Stimulated activated CD4-positive, alpha-beta T cell treated with anti-CD3 and anti-CD28 coated beads, TNF-alpha, amount 100 ng/mL, for 4 hours (primary cell): ENCODE data around the gene STYX.

ENCODE experiments used
- DNase-seq, 3 experiments: peaks; one replicate each; pipeline ENCODE4 v3.0.0-alpha.2; 2020; ENCODE audit warnings: low read depth in 3 of 3

STYX gene, protein sequence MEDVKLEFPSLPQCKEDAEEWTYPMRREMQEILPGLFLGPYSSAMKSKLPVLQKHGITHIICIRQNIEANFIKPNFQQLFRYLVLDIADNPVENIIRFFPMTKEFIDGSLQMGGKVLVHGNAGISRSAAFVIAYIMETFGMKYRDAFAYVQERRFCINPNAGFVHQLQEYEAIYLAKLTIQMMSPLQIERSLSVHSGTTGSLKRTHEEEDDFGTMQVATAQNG

DNA sequence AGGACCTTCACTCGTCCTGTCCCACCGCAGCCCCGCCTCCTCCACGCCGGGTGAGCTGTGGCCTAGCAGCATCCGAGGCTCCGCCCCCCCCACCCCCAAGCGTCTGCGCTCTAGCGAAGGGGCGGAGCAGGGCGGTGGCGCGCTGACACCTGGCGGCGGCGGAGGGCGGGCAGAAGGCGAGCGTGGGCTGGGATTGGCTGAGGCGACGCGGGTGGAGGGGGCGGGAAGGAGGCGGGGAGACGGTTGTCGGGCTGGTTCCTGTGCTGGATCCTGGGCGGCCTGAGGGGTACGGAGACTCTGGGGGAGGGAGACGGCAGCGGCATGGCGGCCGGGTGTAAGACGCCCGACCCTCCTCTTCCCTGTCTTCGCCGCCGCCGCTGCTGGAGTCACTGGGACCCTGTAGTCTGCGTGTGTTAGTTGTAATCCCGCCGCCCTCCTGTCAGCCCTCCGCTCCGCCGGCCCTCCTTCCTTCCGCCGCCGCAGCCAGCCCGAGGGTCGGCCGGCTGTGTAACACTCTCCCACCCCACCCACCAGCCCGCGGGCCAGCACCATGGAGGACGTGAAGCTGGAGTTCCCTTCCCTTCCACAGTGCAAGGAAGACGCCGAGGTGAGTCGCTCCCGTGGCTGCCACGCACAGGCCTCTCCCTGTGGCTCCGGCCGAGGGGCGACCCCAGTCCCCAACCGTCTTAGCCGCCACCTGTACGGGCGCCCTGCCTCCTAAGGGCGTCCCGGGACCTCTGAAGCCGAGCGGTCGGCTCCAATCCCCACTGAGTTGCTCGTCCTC, at the start of gene STYX:
STYX (plus strand) TSS at position 242 of the 784 bp plus-strand sequence; CDS start at position 551, 309 bp downstream.
- peak; percentile 98 to 99 (median 98) for DNase-seq

- DNase-seq = no peak
Measured at GRCh38 chr14:52683985-52684520, 45.9 kb upstream of the STYX start.

DNA sequence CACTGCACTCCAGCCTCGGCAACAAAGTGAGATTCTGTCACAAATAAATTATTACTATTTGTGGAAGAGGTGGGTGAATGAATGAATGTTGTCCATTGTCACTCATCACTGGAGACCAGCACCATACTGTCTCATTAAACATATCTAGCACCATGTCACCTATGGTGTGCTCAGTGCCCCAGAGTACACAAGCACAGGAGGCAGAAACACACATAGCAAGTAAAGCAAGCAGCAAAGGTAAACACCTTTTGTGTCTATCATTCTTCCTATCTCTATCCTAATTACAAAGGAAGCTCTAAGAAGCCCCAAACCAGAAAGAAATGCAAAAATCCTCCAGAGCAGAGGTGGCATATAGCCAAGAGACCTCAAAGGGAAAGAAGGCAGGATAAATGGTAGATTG, 43.8 kb upstream of the STYX start:
- no peak for DNase-seq

DNA sequence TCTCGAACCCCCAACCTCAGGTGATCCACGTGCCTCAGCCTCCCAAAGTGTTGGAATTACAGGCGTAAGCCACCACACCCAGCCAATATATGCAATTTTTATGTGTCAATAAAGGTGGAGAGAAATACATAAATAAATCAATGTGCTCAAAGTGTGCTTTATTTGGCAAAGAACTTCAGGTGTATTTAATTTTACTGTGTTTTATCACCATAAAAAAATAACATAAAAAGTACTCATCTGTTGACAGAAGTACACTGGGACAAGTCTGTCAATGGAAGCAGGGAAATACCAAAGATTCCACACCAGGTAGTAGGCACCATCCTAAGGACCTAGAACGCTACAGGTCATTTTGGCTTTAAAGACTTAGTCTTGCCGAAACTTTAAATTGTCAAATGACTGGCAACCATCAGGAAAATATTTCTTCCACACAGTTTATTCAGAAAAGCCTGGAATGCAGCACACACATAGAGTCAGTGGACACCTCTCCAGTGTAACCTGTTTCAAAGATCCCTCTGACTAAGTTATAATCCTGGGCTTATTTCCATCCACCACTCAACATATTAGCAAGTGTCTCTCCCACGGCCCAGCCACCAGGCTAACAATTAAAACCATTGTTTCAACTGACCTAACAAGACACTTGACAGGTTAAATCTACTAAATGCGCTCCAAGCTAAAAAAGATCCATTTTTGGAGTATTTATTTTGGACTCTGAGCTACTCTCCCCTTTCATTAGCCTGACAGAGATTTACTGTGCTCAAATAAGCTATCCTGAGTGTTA, 38.8 kb upstream of the STYX start:
- no peak for DNase-seq

DNA sequence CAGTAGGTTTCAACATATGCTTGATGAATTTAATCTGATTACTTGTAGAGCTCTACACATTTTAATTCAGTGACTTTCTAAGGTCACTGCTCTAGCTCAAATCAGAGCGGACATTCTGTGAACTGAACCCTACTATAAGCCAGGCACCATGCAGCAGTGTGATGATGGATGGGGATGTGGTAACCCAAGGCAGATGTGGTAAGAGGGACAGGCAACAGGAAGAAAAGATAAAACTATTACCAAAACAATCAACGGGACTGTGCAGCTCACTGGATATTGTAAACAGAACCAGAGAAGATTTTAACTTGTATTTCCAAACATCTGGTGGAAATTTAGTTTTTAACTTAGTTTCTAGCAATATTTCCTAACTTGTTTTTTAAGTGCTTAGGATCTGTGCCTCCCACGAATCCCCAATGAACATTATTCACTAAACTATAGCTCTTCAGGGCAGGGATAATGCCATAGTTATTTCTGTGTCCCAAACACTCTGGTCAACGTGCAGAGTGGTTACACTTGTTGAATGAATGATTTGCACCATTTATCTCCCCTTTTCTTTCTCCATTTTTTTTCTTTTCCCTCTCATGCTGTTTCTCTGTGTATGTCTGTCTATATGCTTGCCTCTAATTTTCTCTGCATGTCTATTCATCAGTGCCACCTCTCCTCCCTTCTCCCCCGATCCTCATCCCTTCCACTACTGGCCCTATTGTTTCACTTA, 37.6 kb upstream of the STYX start:
- no peak for DNase-seq

DNA sequence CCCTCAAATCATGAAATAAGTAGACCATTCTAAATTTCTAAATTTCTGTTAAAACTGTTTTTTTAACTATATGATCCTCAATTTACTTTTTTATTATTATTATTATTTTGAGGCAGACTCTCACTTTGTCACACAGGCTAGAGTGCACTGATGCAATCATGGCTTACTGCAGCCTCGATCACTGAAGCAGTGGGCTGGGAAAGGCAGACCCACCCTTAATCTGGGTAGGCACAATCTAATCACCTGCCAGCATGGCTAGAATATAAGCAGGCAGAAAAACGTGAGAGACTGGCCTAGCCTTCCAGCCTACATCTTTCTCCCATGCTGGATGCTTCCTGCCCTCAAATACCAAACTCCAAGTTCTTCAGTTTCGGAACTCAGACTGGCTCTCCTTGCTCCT, 36.9 kb upstream of the STYX start:
- DNase-seq = no peak

DNA sequence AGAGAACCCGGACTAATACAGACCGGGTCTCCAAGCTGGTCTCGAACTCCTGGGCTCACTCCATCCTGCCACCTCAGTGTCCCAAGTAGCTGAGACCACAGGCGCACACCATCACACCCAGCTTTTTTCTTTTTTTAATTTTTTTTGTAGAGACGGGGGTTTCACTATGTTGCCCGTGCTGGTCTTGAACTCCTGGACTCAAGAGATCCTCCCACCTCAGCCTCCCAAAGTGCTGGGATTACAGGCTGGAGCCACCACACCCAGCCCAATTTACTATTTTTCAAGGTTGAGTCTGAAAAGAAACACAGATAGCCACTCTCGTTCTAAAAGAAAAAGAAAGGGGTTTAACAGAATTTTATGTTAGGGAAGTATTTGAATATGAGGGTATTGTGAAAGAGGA, 36.4 kb upstream of the STYX start:
- no peak for DNase-seq

GRCh38 chr14:52694761-52695480, 35.0 kb upstream of the STYX start:
- peak in 2 of 3 experiments; percentile 12 to 31 for DNase-seq

GRCh38 chr14:52695481-52696091, 34.4 kb upstream of the STYX start, which contains the start of gene ERO1A:
Gene ERO1A (minus strand): TSS chr14:52695558. CDS start chr14:52695481, 77 bp downstream.
- peak; percentile 39 to 56 (median 52) for DNase-seq

GRCh38 chr14:52700701-52701172, 29.2 kb upstream of the STYX start:
- DNase-seq = no peak

GRCh38 chr14:52701223-52701622, 28.7 kb upstream of the STYX start:
- DNase-seq = no peak

- DNase-seq = no peak
Measured at GRCh38 chr14:52703225-52703624, 26.7 kb upstream of the STYX start.

DNA sequence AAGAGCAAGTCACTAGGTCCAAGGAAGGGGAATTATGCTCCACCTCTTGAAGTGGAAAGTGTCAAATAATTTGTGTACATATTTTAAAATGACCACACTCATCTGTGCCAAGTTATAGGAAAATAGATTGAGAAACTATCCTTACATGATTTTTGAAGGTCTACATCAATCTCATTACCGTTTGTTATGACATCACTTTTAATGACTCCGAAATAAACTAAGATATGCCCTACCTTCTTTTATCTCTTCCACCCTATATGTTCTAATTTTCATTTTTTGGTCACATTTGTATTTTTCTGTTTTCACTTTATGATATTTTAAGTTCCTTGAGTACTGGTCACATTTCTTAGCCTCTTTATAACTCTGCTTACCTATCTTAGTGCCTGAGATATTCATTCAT, 26.3 kb upstream of the STYX start:
- no peak for DNase-seq

GRCh38 chr14:52706286-52706685, 23.7 kb upstream of the STYX start:
- peak in 1 of 3 experiments; percentile 15 for DNase-seq

DNA sequence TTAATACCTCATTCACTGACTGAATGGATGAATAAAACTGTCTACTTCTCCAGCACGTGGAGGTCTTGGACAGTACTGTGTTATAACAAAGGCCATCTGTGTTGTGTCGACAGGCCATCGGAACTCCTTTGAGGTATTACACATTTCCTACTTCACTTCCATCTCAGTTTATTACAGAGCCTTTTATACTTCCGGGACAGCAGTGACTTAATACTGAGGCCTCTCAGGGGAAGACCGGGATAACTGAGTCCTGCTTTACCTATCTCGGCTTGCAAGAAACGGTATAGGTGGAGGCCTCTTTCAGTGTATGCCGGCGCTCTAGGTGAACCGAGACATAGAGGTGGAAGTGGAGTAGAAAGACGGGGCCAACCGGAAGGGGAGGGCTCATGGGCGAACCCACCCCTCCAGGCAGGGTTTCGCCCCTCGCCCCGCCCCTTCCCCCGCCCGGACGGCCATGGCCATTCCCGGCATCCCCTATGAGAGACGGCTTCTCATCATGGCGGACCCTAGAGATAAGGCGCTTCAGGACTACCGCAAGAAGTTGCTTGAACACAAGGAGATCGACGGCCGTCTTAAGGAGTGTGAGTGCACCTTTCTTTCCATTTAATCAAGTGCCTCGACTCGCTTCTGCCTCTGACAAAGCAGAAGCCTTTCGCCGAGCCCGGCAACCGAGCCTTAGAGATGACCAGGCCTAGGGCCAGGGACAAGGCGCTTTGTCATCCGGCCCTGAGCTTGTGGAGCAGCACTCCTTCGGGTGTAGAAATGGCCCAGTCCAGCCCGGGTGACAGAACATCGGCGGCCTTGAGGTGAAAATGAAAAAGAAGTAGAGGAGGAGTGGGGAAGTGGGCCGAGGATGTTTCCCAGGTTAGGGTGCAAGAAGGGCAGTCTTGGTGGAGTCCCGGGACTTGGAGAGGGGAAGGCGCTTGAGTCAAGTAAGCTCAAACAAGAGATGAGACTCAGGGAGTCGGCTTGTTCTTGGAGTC, 23.0 kb upstream of the STYX start, which contains the start of gene PSMC6:
PSMC6 (plus strand) TSS at position 477 of the 983 bp plus-strand sequence; CDS start at position 497, 20 bp downstream.
- DNase-seq = peak; percentile 90 to 95 (median 91)

DNA sequence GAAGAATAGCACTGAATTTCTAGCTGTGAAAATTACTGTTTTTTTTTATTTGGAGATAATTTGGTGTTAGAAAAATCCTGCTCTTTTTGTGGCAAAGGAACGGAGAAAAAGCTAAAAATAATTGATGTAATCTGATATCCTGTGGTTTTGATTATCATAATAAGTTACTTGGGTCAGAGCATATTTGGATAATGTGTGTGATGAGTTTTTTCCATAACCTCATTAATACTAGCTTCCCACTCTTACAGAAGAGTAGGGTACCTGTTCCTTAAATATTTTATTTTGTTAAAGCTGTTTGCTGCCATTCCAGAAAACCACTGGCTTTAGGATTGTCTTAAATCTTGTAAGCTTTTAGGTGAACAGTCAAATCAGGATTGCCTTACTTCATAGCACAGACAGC, 18.3 kb upstream of the STYX start:
- DNase-seq = no peak

DNA sequence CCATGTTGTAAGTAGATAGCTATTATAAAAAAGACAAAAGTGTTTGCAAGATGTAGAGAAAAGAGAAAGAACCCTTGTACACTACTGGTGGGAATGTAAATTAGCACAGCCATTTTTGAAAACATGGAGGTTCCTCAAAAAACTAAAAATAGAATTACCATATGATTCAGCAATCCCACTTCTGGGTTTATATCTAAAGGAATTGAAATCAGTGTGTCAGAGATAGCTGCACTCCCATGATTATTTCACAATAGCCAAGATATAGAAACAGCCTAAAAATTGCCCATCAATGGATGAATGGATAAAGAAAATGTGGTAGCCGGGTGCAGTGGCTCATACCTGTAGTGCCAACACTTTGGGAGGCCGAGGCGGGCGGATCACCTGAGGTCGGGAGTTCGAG, 13.8 kb upstream of the STYX start:
- DNase-seq = no peak

GRCh38 chr14:52723514-52724359, 6.2 kb upstream of the STYX start:
- DNase-seq = no peak
